NCI-H69 (cell line): ENCODE data around the gene CRACR2A.

ENCODE experiments used
- DNase-seq: peaks from one replicate; lab custom pipeline; 2025; lab: John Stamatoyannopoulos, UW

Gene CRACR2A

GRCh38 chr12:3684449-3685051 is 68.4 kb downstream of the CRACR2A start:
- peak; percentile 91 for DNase-seq

GRCh38 chr12:3683670-3684069 is 69.2 kb downstream of the CRACR2A start:
- peak; percentile 65 for DNase-seq

- no peak for DNase-seq
These were observed 71.3 kb downstream of the CRACR2A start for GRCh38 chr12:3681595-3682061.

GRCh38 chr12:3680919-3681594 is 71.9 kb downstream of the CRACR2A start:
- DNase-seq, result peak; percentile 96

- no peak for DNase-seq
These were observed 73.1 kb downstream of the CRACR2A start for GRCh38 chr12:3679831-3680230.

GRCh38 chr12:3677609-3678008 is 75.3 kb downstream of the CRACR2A start:
- peak; percentile 54 for DNase-seq

GRCh38 chr12:3673981-3674708 is 78.8 kb downstream of the CRACR2A start:
- peak; percentile 20 for DNase-seq

- peak; percentile 35 for DNase-seq
These were observed 80.8 kb downstream of the CRACR2A start for GRCh38 chr12:3672113-3672509.

- DNase-seq, result no peak
These were observed 81.4 kb downstream of the CRACR2A start for GRCh38 chr12:3671330-3672112.

GRCh38 chr12:3670083-3670620 is 82.8 kb downstream of the CRACR2A start:
- DNase-seq, result no peak

- DNase-seq, result no peak
These were observed 83.3 kb downstream of the CRACR2A start for GRCh38 chr12:3669594-3669993.

- DNase-seq, result no peak
These were observed 84.3 kb downstream of the CRACR2A start for GRCh38 chr12:3668479-3669165.

- peak; percentile 40 for DNase-seq
These were observed 85.4 kb downstream of the CRACR2A start for GRCh38 chr12:3667485-3667884.

- no peak for DNase-seq
These were observed 86.5 kb downstream of the CRACR2A start for GRCh38 chr12:3666441-3666840.

GRCh38 chr12:3662521-3662921 is 90.4 kb downstream of the CRACR2A start:
- peak; percentile 98 for DNase-seq

- peak; percentile 95 for DNase-seq
These were observed 91.9 kb downstream of the CRACR2A start for GRCh38 chr12:3661028-3661427.

GRCh38 chr12:3658327-3659163 is 94.4 kb downstream of the CRACR2A start:
- DNase-seq, result peak; percentile 59

GRCh38 chr12:3656946-3657622 is 95.8 kb downstream of the CRACR2A start:
- DNase-seq, result no peak

GRCh38 chr12:3655328-3655900 is 97.5 kb downstream of the CRACR2A start:
- peak; percentile 82 for DNase-seq
